HepG2 (cell line): ENCODE results near the gene TLE1. TPM values are rescaled to one million over a fixed set of nuclear protein-coding genes. Genes with fewer than 3 reads are reported as not detected.

Experiments
- AGO2 ChIP-seq: fragments of 200-400 bp; formaldehyde crosslinking; optimal IDR thresholded peaks from 2 replicates; pipeline ENCODE3; 2017; ENCODE audit warnings: mild to moderate bottlenecking, low read depth, low read length, moderate library complexity
- DMAP1 ChIP-seq: IDR thresholded peaks from 2 replicates; pipeline ENCODE4 v1.6.1; 2016
- HNRNPK ChIP-seq: fragments of 200-400 bp; formaldehyde crosslinking; IDR thresholded peaks from 2 replicates; pipeline ENCODE4 v1.6.1; 2018; ENCODE audit warnings: low read length, low read depth, moderate library complexity, mild to moderate bottlenecking; ENCODE audit not compliant: poor library complexity, severe bottlenecking
- IRF2 ChIP-seq: IDR thresholded peaks from 2 replicates; pipeline ENCODE4 v1.6.1; 2018; ENCODE audit warnings: missing genetic modification reagents, missing compliant biosample characterization
- KLF16 ChIP-seq, 2 experiments: sonication (generic) in 1 of 2; formaldehyde crosslinking in 1 of 2; IDR thresholded peaks; 2 replicates each; pipeline versions ENCODE4 v1.6.1 to v1.8.0; 2016 to 2023; ENCODE audit warnings: missing genetic modification reagents in 2 of 2, missing compliant biosample characterization in 1 of 2
- MED8 ChIP-seq: sonication (generic); formaldehyde crosslinking; IDR thresholded peaks from 2 replicates; pipeline ENCODE4 v1.8.1; 2023; ENCODE audit warnings: mild to moderate bottlenecking, missing genetic modification reagents; ENCODE audit not compliant: insufficient replicate concordance
- MXD4 ChIP-seq: IDR thresholded peaks from 2 replicates; pipeline ENCODE4 v1.6.1; 2016; ENCODE audit warnings: mild to moderate bottlenecking, missing biosample characterization, missing genetic modification reagents
- NCOR1 ChIP-seq: fragments of 200-600 bp; sonication (generic); IDR thresholded peaks from 2 replicates; pipeline ENCODE4 v1.7.0; 2017; ENCODE audit warnings: antibody characterized with exemption, low read length, borderline replicate concordance
- NFIC ChIP-seq: IDR thresholded peaks from 2 replicates; pipeline ENCODE4 v1.6.1; 2012; ENCODE audit warnings: mild to moderate bottlenecking, low read length, inconsistent platforms
- NR2F2 ChIP-seq: IDR thresholded peaks from 2 replicates; pipeline ENCODE4 v1.6.1; 2012; ENCODE audit warnings: low read depth, inconsistent platforms, borderline replicate concordance
- SOX13 ChIP-seq, 3 experiments: fragments of 450-650 bp in 1 of 3; sonication (generic) in 1 of 3; formaldehyde crosslinking in 1 of 3; IDR thresholded peaks in 2 of 3; conservative IDR thresholded peaks in 1 of 3; 2 replicates each; pipeline versions ENCODE4 v1.5.0 to v1.6.1; 2016 to 2020; ENCODE audit warnings: antibody characterized with exemption in 1 of 3, mild to moderate bottlenecking in 1 of 3, missing compliant biosample characterization in 1 of 3, missing genetic modification reagents in 1 of 3, moderate library complexity in 1 of 3
- STAG1 ChIP-seq: sonication (generic); formaldehyde crosslinking; IDR thresholded peaks from 2 replicates; pipeline ENCODE4 v1.4.0; 2020; ENCODE audit warnings: missing genetic modification reagents
- ZBTB20 ChIP-seq: sonication (generic); formaldehyde crosslinking; IDR thresholded peaks from 2 replicates; pipeline ENCODE4 v1.8.1; 2023; ENCODE audit warnings: missing genetic modification reagents, low read depth, mild to moderate bottlenecking, borderline replicate concordance
- ZBTB8A ChIP-seq: sonication (generic); formaldehyde crosslinking; IDR thresholded peaks from 2 replicates; pipeline ENCODE4 v1.4.0; 2020; ENCODE audit warnings: mild to moderate bottlenecking, low read depth, missing genetic modification reagents, borderline replicate concordance
- ZNF317 ChIP-seq: sonication (generic); formaldehyde crosslinking; IDR thresholded peaks from 2 replicates; pipeline ENCODE4 v1.5.0; 2020; ENCODE audit warnings: mild to moderate bottlenecking, missing genetic modification reagents
- ZNF749 ChIP-seq: sonication (generic); formaldehyde crosslinking; IDR thresholded peaks from 2 replicates; pipeline ENCODE4 v1.8.0; 2022; ENCODE audit warnings: mild to moderate bottlenecking, missing genetic modification reagents, moderate library complexity, borderline replicate concordance
- polyA plus RNA-seq, 8 experiments: library from polyadenylated mRNA; depleted of rRNA in 3 of 8; stranded (reverse) in 7 of 8; unstranded in 1 of 8; fragments of >200 nt; fragmentation: Illumina TruSeq in 4 of 8; extraction: Trizol in 4 of 8; gene quantifications; 2 replicates each; pipeline versions ENCODE4 v1.2.1 to v1.2.3, GENCODE V29; 2011 to 2016; ENCODE audit warnings: low read depth in 4 of 8, missing spikeins in 1 of 8, mixed read lengths in 1 of 8; ENCODE audit not compliant: insufficient read depth in 1 of 8
- total RNA-seq, 5 experiments: library from RNA; depleted of rRNA; stranded (reverse); fragments of >200 nt; fragmentation: Illumina TruSeq; extraction: Trizol; gene quantifications; 2 replicates each; pipeline ENCODE4 v1.2.3, GENCODE V29; 2016; ENCODE audit warnings: low read depth in 1 of 5
- TF ChIP-seq, protein P1 (sequence below): sonication (generic); formaldehyde crosslinking; IDR thresholded peaks from 2 replicates; pipeline ENCODE4 v1.8.1; 2023; ENCODE audit warnings: mild to moderate bottlenecking, missing genetic modification reagents
- TF ChIP-seq, protein P2 (sequence below): sonication (generic); formaldehyde crosslinking; IDR thresholded peaks from 2 replicates; pipeline ENCODE4 v1.5.0; 2020; ENCODE audit warnings: mild to moderate bottlenecking, missing genetic modification reagents, moderate library complexity

Gene TLE1
- total and polyA plus RNA-seq, 2 of the 13 experiments (the other 11 are each of a cell fraction or from before 2014, with no cell fraction given) = 35.9 to 109 TPM

DNA sequence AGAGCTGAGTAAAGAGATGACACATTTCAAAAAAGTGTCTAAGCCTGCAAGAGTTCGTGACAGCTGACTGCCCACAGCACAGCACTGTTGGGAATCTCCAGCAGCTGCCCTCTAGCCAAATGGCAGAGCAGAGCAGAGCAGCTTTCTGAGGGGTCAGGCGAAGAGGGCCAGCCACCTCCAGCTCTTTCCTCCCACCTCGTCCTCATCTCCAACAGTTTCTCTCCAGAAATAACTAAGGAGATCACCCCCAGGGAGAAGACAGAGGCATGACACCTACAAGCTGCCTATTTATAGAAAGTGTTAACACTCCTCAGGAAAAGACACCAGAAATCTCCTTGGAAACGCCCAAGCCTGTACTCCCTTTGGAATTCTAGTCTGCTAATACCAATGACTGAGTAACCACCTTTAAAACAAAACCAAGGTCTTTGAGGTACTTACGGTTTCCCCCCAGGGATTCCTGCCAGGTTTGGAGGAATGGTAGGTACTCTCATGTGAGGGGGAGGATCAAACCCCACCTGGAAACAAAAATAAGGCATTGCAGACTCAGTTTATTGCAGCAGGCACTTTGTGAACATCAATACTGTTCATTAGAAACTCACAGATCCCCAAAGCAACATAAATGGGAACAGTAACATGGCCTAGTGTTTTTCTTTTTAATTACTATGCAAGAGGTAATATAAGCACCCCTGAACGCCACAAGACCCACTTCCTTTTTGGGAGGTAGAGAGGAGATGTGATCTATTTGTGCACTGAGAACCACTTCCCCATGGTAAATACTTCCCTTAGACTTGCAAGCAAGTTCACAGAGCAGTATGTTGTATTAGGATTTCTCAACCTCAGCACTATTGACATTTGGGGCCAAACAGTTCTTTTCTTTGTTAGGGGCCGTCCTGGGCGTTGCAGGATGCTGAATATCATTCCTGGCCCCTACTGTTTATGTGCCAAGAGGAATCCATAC is 79.3 kb downstream of the TLE1 start (continued):
- TF ChIP-seq ZBTB8A (CRISPR knock-in tag) (no peak), STAG1 (CRISPR knock-in tag) (peak; percentile 10; the same call in 1 of the 2 replicates), ZNF317 (CRISPR knock-in tag) (peak; percentile 66; the same call in 1 of the 2 replicates), MXD4 (CRISPR knock-in tag) (0 out of 2 replicates have a peak, but pooled peaks have one; percentile 24), MED8 (CRISPR knock-in tag) (peak; percentile 79), NFIC (peak; percentile 84), KLF16 (CRISPR knock-in tag; IDR thresholded peaks at IDR 0.05) (peak in 1 of 2 experiments; percentile 87; a peak in 2 of 4 replicates), SOX13 (IDR thresholded peaks at IDR 0.05) (peak; percentile 93), SOX13 (CRISPR knock-in tag; conservative IDR thresholded peaks at IDR 0.05 in 1 of 2, IDR thresholded peaks at IDR 0.05 in 1 of 2) (peak in 1 of 2 experiments; percentile 98; a peak in 2 of 4 replicates), AGO2 (no peak), HNRNPK (peak; percentile 22), NR2F2 (peak; percentile 79; the same call in 1 of the 2 replicates), ZNF749 (CRISPR knock-in tag) (no peak), DMAP1 (CRISPR knock-in tag) (peak; percentile 71; the same call in 1 of the 2 replicates), NCOR1 (peak; percentile 60; the same call in 1 of the 2 replicates), IRF2 (CRISPR knock-in tag) (peak; percentile 58; the same call in 1 of the 2 replicates), ZBTB20 (CRISPR knock-in tag) (peak; percentile 78; the same call in 1 of the 2 replicates)
- TF ChIP-seq, protein P1, sequence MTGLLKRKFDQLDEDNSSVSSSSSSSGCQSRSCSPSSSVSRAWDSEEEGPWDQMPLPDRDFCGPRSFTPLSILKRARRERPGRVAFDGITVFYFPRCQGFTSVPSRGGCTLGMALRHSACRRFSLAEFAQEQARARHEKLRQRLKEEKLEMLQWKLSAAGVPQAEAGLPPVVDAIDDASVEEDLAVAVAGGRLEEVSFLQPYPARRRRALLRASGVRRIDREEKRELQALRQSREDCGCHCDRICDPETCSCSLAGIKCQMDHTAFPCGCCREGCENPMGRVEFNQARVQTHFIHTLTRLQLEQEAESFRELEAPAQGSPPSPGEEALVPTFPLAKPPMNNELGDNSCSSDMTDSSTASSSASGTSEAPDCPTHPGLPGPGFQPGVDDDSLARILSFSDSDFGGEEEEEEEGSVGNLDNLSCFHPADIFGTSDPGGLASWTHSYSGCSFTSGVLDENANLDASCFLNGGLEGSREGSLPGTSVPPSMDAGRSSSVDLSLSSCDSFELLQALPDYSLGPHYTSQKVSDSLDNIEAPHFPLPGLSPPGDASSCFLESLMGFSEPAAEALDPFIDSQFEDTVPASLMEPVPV (CRISPR knock-in tag) = no peak
- TF ChIP-seq, protein P2, sequence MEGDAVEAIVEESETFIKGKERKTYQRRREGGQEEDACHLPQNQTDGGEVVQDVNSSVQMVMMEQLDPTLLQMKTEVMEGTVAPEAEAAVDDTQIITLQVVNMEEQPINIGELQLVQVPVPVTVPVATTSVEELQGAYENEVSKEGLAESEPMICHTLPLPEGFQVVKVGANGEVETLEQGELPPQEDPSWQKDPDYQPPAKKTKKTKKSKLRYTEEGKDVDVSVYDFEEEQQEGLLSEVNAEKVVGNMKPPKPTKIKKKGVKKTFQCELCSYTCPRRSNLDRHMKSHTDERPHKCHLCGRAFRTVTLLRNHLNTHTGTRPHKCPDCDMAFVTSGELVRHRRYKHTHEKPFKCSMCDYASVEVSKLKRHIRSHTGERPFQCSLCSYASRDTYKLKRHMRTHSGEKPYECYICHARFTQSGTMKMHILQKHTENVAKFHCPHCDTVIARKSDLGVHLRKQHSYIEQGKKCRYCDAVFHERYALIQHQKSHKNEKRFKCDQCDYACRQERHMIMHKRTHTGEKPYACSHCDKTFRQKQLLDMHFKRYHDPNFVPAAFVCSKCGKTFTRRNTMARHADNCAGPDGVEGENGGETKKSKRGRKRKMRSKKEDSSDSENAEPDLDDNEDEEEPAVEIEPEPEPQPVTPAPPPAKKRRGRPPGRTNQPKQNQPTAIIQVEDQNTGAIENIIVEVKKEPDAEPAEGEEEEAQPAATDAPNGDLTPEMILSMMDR (CRISPR knock-in tag) = peak; percentile 11; the same call in 1 of the 2 replicates
